ENCODE data around the gene EPC2.

- TF ChIP-seq CTCF (IDR thresholded peaks at IDR 0.05) (no peak), POLR2A (IDR thresholded peaks at IDR 0.05) (no peak)
Measured at GRCh38 chr2:148789059-148789458, 144.5 kb downstream of the EPC2 start.
